ENCODE measurements around the gene HES5. TPM values are rescaled to one million over a fixed set of nuclear protein-coding genes. Genes with fewer than 3 reads are reported as not detected.

HES5 gene
- total and polyA plus RNA-seq, 2 of the 4 experiments (the other 2 are of a cell fraction), result not detected

- no peak overlapping the region for H3K4ac ChIP-seq (ENCODE audit: low read depth, low read length)
- dilution Hi-C loops (cut with HindIII; ENCODE audit: low sequenced_read_pairs, unreplicated experiment), result no loop called here
- ChIA-PET CTCF (no interaction called here), POLR2A (ENCODE audit: unreplicated experiment) (no interaction called here)
- H3K4me3 ChIP-seq (ENCODE audit: insufficient read depth, low read depth, low read length), result no peak overlapping the region
- no peak overlapping the region for H3K56ac ChIP-seq (ENCODE audit: extremely low read depth, insufficient read depth, low read length)
- H2BK5ac ChIP-seq (ENCODE audit: low read depth, low read length, poor library complexity, severe bottlenecking), result no peak overlapping the region
- no peak overlapping the region for H2AK9ac ChIP-seq (replicated peaks; ENCODE audit: low read depth, low read length, poor library complexity)
- in situ Hi-C loops (cut with MboI; ENCODE audit: low sequenced_read_pairs), result no loop called here
- peaks cover 38% of the 10 kb centered on the region for H3K36me3 ChIP-seq (ENCODE audit: control insufficient read depth, insufficient read depth, low read length)
- peaks cover 13% of the 10 kb centered on the region for H3K9me1 ChIP-seq (ENCODE audit: insufficient read depth, low read length)
- TF ChIP-seq MXI1 (IDR thresholded peaks at IDR 0.05; ENCODE audit: borderline replicate concordance, low read depth, low read length) (no peak), RFX5 (IDR thresholded peaks at IDR 0.05; ENCODE audit: low read depth, low read length) (no peak), MAZ (IDR thresholded peaks at IDR 0.05; ENCODE audit: borderline replicate concordance, low read depth, low read length) (no peak), BHLHE40 (IDR thresholded peaks at IDR 0.05; ENCODE audit: low read depth, low read length) (no peak), FOS (IDR thresholded peaks at IDR 0.05; ENCODE audit: low read depth, low read length) (no peak), CHD1 (IDR thresholded peaks at IDR 0.05; ENCODE audit: low read depth, low read length) (no peak), RAD21 (IDR thresholded peaks at IDR 0.05; ENCODE audit: low read length) (no peak), NFE2L2 (IDR thresholded peaks at IDR 0.05; ENCODE audit: low read depth, low read length) (no peak), POLR2A (IDR thresholded peaks at IDR 0.05; ENCODE audit: low read depth, low read length) (no peak), USF2 (IDR thresholded peaks at IDR 0.05; ENCODE audit: low read depth, low read length) (no peak), ELK1 (IDR thresholded peaks at IDR 0.05; ENCODE audit: borderline replicate concordance, low read depth, low read length) (no peak), SMC3 (IDR thresholded peaks at IDR 0.05; ENCODE audit: low read depth, low read length) (no peak), RCOR1 (IDR thresholded peaks at IDR 0.05; ENCODE audit: insufficient replicate concordance, low read length) (no peak), MAFK (IDR thresholded peaks at IDR 0.05; ENCODE audit: low read depth, low read length) (no peak), CEBPB (IDR thresholded peaks at IDR 0.05; ENCODE audit: low read depth, low read length) (no peak), CTCF (conservative IDR thresholded peaks at IDR 0.05; ENCODE audit: low read depth, low read length) (no peak)
- H2AFZ ChIP-seq (replicated peaks; ENCODE audit: low read length, poor library complexity), result no peak overlapping the region
- intact Hi-C loops (cut with micrococcal nuclease), result no loop called here
- peaks cover 49% of the 10 kb centered on the region for H4K20me1 ChIP-seq (ENCODE audit: insufficient read depth, low read length)
- no CpG with 5 or more reads among the region's 7 CpGs for WGBS, 2 experiments (ENCODE audit: extremely low coverage in 2 of 2, insufficient read length in 1 of 2)
- H3K18ac ChIP-seq (ENCODE audit: low read depth, low read length), result no peak overlapping the region
- no peak for ATAC-seq (ENCODE audit: low read depth)
- no TSS peak for BruUV-seq (replicated peaks)
- H2AK5ac ChIP-seq (ENCODE audit: low read depth, low read length), result no peak overlapping the region
- H3K27me3 ChIP-seq (ENCODE audit: control insufficient read depth, insufficient read depth, low read length), result no peaks in the 10 kb centered on the region
- no peak overlapping the region for H2BK15ac ChIP-seq (ENCODE audit: low read depth, low read length)
- H3K4me2 ChIP-seq (ENCODE audit: low read depth, low read length), result no peak overlapping the region
- peaks cover 25% of the 10 kb centered on the region for H3K4me1 ChIP-seq (ENCODE audit: control insufficient read depth, insufficient read depth, low read length)
- H3K14ac ChIP-seq (replicated peaks; ENCODE audit: low read depth, low read length), result no peak overlapping the region
- no peak overlapping the region for H4K5ac ChIP-seq (ENCODE audit: low read depth, low read length)
- H3K27ac ChIP-seq (ENCODE audit: insufficient read depth, low read length), result no peak overlapping the region
- no peak overlapping the region for H3K9ac ChIP-seq (ENCODE audit: low read depth, low read length)
- H4K8ac ChIP-seq (ENCODE audit: low read depth in 2 of 2, low read length in 2 of 2), result no peak overlapping the region
- H4K91ac ChIP-seq (ENCODE audit: insufficient read depth, low read depth, low read length), result no peak overlapping the region
- H2BK120ac ChIP-seq (ENCODE audit: low read depth, low read length), result no peak overlapping the region
- no peak overlapping the region for H2BK20ac ChIP-seq (ENCODE audit: low read depth, low read length)
- no peak for DNase-seq
- H3K23ac ChIP-seq (ENCODE audit: low read depth, low read length), result no peak overlapping the region
- H3K9me3 ChIP-seq (ENCODE audit: control insufficient read depth, insufficient read depth, low read length), result no peaks in the 10 kb centered on the region
- H3K79me1 ChIP-seq (ENCODE audit: low read depth in 1 of 2, low read length in 2 of 2), result peaks cover 7 to 51% of the 10 kb centered on the region in 2 experiments
These were observed 7.8 kb downstream of the HES5 start for GRCh38 chr1:2522230-2522629.
